Endothelial cell of umbilical vein (primary cell): Measurements from ENCODE around the gene ACTR8. TPM values are rescaled to one million over a fixed set of nuclear protein-coding genes. Genes with fewer than 3 reads are reported as not detected.

Experiments
- BruUV-seq: library from RNA; stranded (reverse); fragments of 400-500 nt; replicated peaks from 2 replicates; lab custom pipeline; 2021; lab: Mats Ljungman, UMichigan
- CTCF ChIA-PET: fragments of 300-600, 350-600 bp; sonication (Branson Sonifier 250); formaldehyde crosslinking; loops from one replicate; lab custom pipeline; 2021; ENCODE audit warnings: antibody characterized with exemption, inconsistent platforms; lab: Charles Lee
- POLR2A ChIA-PET: fragments of 300-600, 350-600 bp; sonication (Branson Sonifier 250); formaldehyde crosslinking; loops from one replicate; lab custom pipeline; 2021; ENCODE audit warnings: antibody characterized with exemption, inconsistent platforms; lab: Charles Lee
- DNase-seq: peaks from one replicate; pipeline ENCODE4 v3.0.0-alpha.2; 2011; ENCODE audit warnings: low read depth, low spot score
- FAIRE-seq: peaks from 2 replicates; lab custom pipeline; 2011; peaks lifted over from hg19 to GRCh38; lab: Jason Lieb, UNC
- H2AFZ ChIP-seq: 2 replicates; pipeline ENCODE4 v1.6.0; 2012; ENCODE audit warnings: low read depth, low read length, control low read depth, inconsistent platforms
- H3K27ac ChIP-seq: 2 replicates; pipeline ENCODE4 v1.5.1; 2011; ENCODE audit warnings: low read depth, mild to moderate bottlenecking, control low read depth, low read length, moderate library complexity; ENCODE audit not compliant: insufficient read depth
- H3K27me3 ChIP-seq, 2 experiments: 2 replicates each; pipeline versions ENCODE4 v1.6.0 to v1.6.1; 2011; ENCODE audit warnings: low read length in 2 of 2, mixed read lengths in 1 of 2; ENCODE audit not compliant: control insufficient read depth in 2 of 2, insufficient read depth in 2 of 2
- H3K36me3 ChIP-seq, 2 experiments: 2 replicates in 1 of 2; 3 replicates in 1 of 2; pipeline ENCODE4 v1.5.1; 2011; ENCODE audit warnings: low read length in 2 of 2, mild to moderate bottlenecking in 1 of 2, moderate library complexity in 1 of 2; ENCODE audit not compliant: control insufficient read depth in 2 of 2, insufficient read depth in 2 of 2; ENCODE audit errors: extremely low read depth in 1 of 2
- H3K4me1 ChIP-seq: 3 replicates; pipeline ENCODE4 v1.5.1; 2011; ENCODE audit warnings: mild to moderate bottlenecking, low read length; ENCODE audit not compliant: control insufficient read depth, insufficient read depth; ENCODE audit errors: extremely low read depth
- H3K4me2 ChIP-seq: 2 replicates; pipeline ENCODE4 v1.6.1; 2011; ENCODE audit warnings: low read length, control low read depth, mixed read lengths; ENCODE audit not compliant: insufficient read depth
- H3K4me3 ChIP-seq, 3 experiments: fragments of 200-600 bp in 1 of 3; sonication (generic), shearing (Covaris generic) in 1 of 3; replicated peaks in 1 of 3; 2 replicates each; pipeline ENCODE4 v1.5.1; 2011 to 2016; ENCODE audit warnings: control low read depth in 3 of 3, low read length in 3 of 3, mild to moderate bottlenecking in 2 of 3, inconsistent platforms in 1 of 3, low read depth in 1 of 3, moderate library complexity in 1 of 3; ENCODE audit not compliant: insufficient read depth in 1 of 3
- H3K79me2 ChIP-seq: 2 replicates; pipeline ENCODE4 v1.6.0; 2012; ENCODE audit warnings: low read length, inconsistent platforms; ENCODE audit not compliant: control insufficient read depth, insufficient read depth
- H3K9ac ChIP-seq: replicated peaks from 2 replicates; pipeline ENCODE3; 2011; ENCODE audit warnings: low read length, control low read depth; ENCODE audit not compliant: insufficient read depth; ENCODE audit errors: extremely low read depth
- H3K9me1 ChIP-seq: replicated peaks from 3 replicates; pipeline ENCODE4 v1.6.0; 2011; ENCODE audit warnings: mild to moderate bottlenecking, low read length; ENCODE audit not compliant: control insufficient read depth, insufficient read depth; ENCODE audit errors: extremely low read depth
- H3K9me3 ChIP-seq: replicated peaks from 2 replicates; pipeline ENCODE4 v1.5.1; 2012; ENCODE audit warnings: low read length, inconsistent platforms; ENCODE audit not compliant: control insufficient read depth, insufficient read depth
- H4K20me1 ChIP-seq: replicated peaks from 2 replicates; pipeline ENCODE3; 2011; ENCODE audit warnings: mild to moderate bottlenecking, low read length; ENCODE audit not compliant: control insufficient read depth, insufficient read depth; ENCODE audit errors: extremely low read depth
- EZH2 ChIP-seq: IDR thresholded peaks from 2 replicates; pipeline ENCODE4 v1.6.1; 2012; ENCODE audit warnings: borderline replicate concordance, low read depth, mild to moderate bottlenecking, moderate library complexity, low read length, inconsistent platforms; ENCODE audit not compliant: severe bottlenecking
- FOS ChIP-seq: IDR thresholded peaks from 2 replicates; pipeline ENCODE4 v1.6.1; 2011; ENCODE audit warnings: mild to moderate bottlenecking, low read length, moderate library complexity, borderline replicate concordance; ENCODE audit not compliant: insufficient read depth
- GATA2 ChIP-seq: IDR thresholded peaks from 2 replicates; pipeline ENCODE4 v1.7.0; 2011; ENCODE audit warnings: low read depth, mild to moderate bottlenecking, moderate library complexity, mixed read lengths, low read length; ENCODE audit not compliant: insufficient read length, insufficient read depth
- JUN ChIP-seq: IDR thresholded peaks from 2 replicates; pipeline ENCODE4 v1.6.1; 2011; ENCODE audit warnings: borderline replicate concordance, low read depth; ENCODE audit not compliant: insufficient read length, insufficient read depth
- MAX ChIP-seq: IDR thresholded peaks from 2 replicates; pipeline ENCODE4 v1.6.1; 2011; ENCODE audit not compliant: insufficient read depth, insufficient read length
- MYC ChIP-seq: IDR thresholded peaks from one replicate; pipeline ENCODE4 v1.6.1; 2011; ENCODE audit warnings: mild to moderate bottlenecking, low read depth, low read length
- POLR2A ChIP-seq: IDR thresholded peaks from 2 replicates; pipeline ENCODE4 v1.6.1; 2012; ENCODE audit warnings: low read depth, mild to moderate bottlenecking, control low read depth, low read length
- POLR2AphosphoS5 ChIP-seq: IDR thresholded peaks from 2 replicates; pipeline ENCODE4 v1.6.1; 2012; ENCODE audit warnings: low read depth, mild to moderate bottlenecking, control low read depth, low read length, moderate library complexity; ENCODE audit not compliant: insufficient read depth
- dilution Hi-C: fragments of 300-500 bp; cut with MboI; formaldehyde crosslinking; loops from one replicate; pipeline ENCODE4 v1.15.0; 2019; ENCODE audit warnings: low sequenced_read_pairs; ENCODE audit not compliant: extremely low pct_ligation_motif_present
- intact Hi-C: fragments of 100-400 bp; cut with micrococcal nuclease; formaldehyde crosslinking; loops from one replicate; pipeline ENCODE4 v1.10.0; 2022
- polyA plus RNA-seq, 4 experiments: library from polyadenylated mRNA; depleted of rRNA in 3 of 4; stranded (reverse) in 3 of 4; unstranded in 1 of 4; fragments of >200 nt; gene quantifications; 2 replicates each; pipeline versions ENCODE4 v1.2.1 to v1.2.3, GENCODE V29; 2011 to 2012; ENCODE audit warnings: missing spikeins in 1 of 4
- total RNA-seq: library from RNA; stranded (reverse); gene quantifications from 2 replicates; pipeline ENCODE4 v1.2.3, GENCODE V29; 2021
- TF ChIP-seq, protein P1 (sequence below), 2 donors: IDR thresholded peaks; 1 replicate in 1 of 2; 2 replicates in 1 of 2; pipeline ENCODE4 v1.5.1; 2011; ENCODE audit warnings: low read length in 2 of 2, mild to moderate bottlenecking in 2 of 2, moderate library complexity in 2 of 2, control low read depth in 1 of 2, inconsistent platforms in 1 of 2, low read depth in 1 of 2; ENCODE audit not compliant: insufficient read depth in 1 of 2; ENCODE audit errors: extremely low read depth in 1 of 2

Gene ACTR8
- total and polyA plus RNA-seq, 2 donors (not counting 3 experiments of a cell fraction or from before 2014, with no cell fraction given), result 14.4 to 42.0 TPM

DNA sequence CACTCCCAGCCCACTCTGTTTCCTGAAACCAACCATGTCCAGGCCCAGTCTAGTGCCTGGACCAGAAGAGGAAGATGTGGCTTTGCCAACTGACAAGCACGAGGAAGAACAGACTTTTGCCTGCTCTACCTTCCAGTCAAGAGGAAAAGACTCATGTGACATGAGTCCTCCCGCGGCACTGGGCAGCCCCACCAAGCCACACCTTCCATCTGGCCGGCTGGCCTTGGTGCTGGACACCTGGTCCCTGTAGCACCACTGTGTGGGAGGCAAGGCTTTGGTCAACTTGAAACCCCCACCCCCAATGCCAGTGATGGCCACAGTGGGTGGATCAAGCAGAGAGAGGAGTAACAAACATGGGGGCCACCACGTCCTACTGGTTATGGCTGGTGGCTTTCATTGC is 48.3 kb downstream of the ACTR8 start:
- intact Hi-C loops, result no loop called here
- ChIA-PET POLR2A (no interaction called here), CTCF (no interaction called here)
- H3K36me3 ChIP-seq, result no peaks in the 10 kb centered on the region
- BruUV-seq, result no TSS peak
- H3K9ac ChIP-seq, result no peak overlapping the region
- no peak overlapping the region for H3K4me2 ChIP-seq
- no peaks in the 10 kb centered on the region for H3K79me2 ChIP-seq
- H3K9me1 ChIP-seq, result no peaks in the 10 kb centered on the region
- no peaks in the 10 kb centered on the region for H3K27me3 ChIP-seq
- no peaks in the 10 kb centered on the region for H4K20me1 ChIP-seq
- TF ChIP-seq MAX, result no peak
- no peak for TF ChIP-seq EZH2
- no peak for TF ChIP-seq FOS
- TF ChIP-seq JUN, result no peak
- no peak for TF ChIP-seq MYC
- TF ChIP-seq, protein P1, sequence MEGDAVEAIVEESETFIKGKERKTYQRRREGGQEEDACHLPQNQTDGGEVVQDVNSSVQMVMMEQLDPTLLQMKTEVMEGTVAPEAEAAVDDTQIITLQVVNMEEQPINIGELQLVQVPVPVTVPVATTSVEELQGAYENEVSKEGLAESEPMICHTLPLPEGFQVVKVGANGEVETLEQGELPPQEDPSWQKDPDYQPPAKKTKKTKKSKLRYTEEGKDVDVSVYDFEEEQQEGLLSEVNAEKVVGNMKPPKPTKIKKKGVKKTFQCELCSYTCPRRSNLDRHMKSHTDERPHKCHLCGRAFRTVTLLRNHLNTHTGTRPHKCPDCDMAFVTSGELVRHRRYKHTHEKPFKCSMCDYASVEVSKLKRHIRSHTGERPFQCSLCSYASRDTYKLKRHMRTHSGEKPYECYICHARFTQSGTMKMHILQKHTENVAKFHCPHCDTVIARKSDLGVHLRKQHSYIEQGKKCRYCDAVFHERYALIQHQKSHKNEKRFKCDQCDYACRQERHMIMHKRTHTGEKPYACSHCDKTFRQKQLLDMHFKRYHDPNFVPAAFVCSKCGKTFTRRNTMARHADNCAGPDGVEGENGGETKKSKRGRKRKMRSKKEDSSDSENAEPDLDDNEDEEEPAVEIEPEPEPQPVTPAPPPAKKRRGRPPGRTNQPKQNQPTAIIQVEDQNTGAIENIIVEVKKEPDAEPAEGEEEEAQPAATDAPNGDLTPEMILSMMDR (IDR thresholded peaks at IDR 0.05; ENCODE audit: extremely low read depth in 1 of 2, insufficient read depth in 1 of 2, low read depth in 1 of 2, low read length in 2 of 2), result no peak
- no peak for TF ChIP-seq GATA2
- TF ChIP-seq POLR2A, result no peak
- TF ChIP-seq POLR2AphosphoS5, result no peak
- no peak overlapping the region for H3K27ac ChIP-seq
- DNase-seq (no peak), FAIRE-seq (no peak)
- no peaks in the 10 kb centered on the region for H3K4me1 ChIP-seq
- no peaks in the 10 kb centered on the region for H3K9me3 ChIP-seq
- dilution Hi-C loops, result no loop called here
- no peak overlapping the region for H3K4me3 ChIP-seq
- no peak overlapping the region for H2AFZ ChIP-seq
